Tibial nerve (tissue), 4 donors: ENCODE results near the gene GREM1. TPM values are rescaled to one million over a fixed set of nuclear protein-coding genes. Genes with fewer than 3 reads are reported as not detected.

Experiments
- DNase-seq, 2 donors: peaks; one replicate each; pipeline ENCODE4 v3.0.0-alpha.2; 2019; ENCODE audit warnings: low spot score in 2 of 2
- H3K27ac ChIP-seq, 4 donors: fragments of 200-600 bp; sonication (generic) in 3 of 4; one replicate each; pipeline ENCODE4 v1.5.1; 2017 to 2019; ENCODE audit warnings: mild to moderate bottlenecking in 1 of 4
- H3K27me3 ChIP-seq, 2 donors: fragments of 200-600 bp; sonication (generic) in 1 of 2; one replicate each; pipeline versions ENCODE4 v1.5.1 to v1.6.0; 2017 to 2019
- H3K36me3 ChIP-seq, 3 donors: fragments of 200-600 bp; sonication (generic); one replicate each; pipeline ENCODE4 v1.5.1; 2018 to 2019
- H3K4me1 ChIP-seq, 4 donors: fragments of 200-600 bp; sonication (generic) in 3 of 4; one replicate each; pipeline ENCODE4 v1.5.1; 2017 to 2019
- H3K4me3 ChIP-seq, 4 donors: fragments of 200-600 bp; sonication (generic) in 3 of 4; one replicate each; pipeline ENCODE4 v1.5.1; 2017 to 2019; ENCODE audit warnings: mild to moderate bottlenecking in 1 of 4, moderate library complexity in 1 of 4
- H3K9me3 ChIP-seq, 4 donors: fragments of 200-600 bp; sonication (generic) in 3 of 4; one replicate each; pipeline ENCODE4 v1.5.1; 2017 to 2019
- EP300 ChIP-seq, 2 donors: sonication (generic); formaldehyde crosslinking; IDR thresholded peaks; one replicate each; pipeline ENCODE4 v1.6.1; 2017; ENCODE audit warnings: antibody characterized with exemption in 2 of 2, mild to moderate bottlenecking in 1 of 2
- POLR2A ChIP-seq, 2 donors: fragments of 450-650 bp; IDR thresholded peaks; one replicate each; pipeline ENCODE4 v1.6.1; 2017; ENCODE audit warnings: antibody characterized with exemption in 2 of 2, mild to moderate bottlenecking in 2 of 2, moderate library complexity in 2 of 2
- WGBS, 2 donors: methylation state at CpG; one replicate each; pipeline ENCODE4 v1.1.5; 2018; 5-methylcytosine and 5-hydroxymethylcytosine counted together
- total RNA-seq, 4 donors: library from RNA; depleted of rRNA; stranded (reverse); fragments of >200 nt; gene quantifications; one replicate each; pipeline ENCODE4 v1.1.0, GENCODE V29; 2016
- TF ChIP-seq, protein P1 (sequence below), 5 experiments: fragments of 200-600 bp in 3 of 5; fragments of 450-650 bp in 2 of 5; sonication (generic) in 3 of 5; IDR thresholded peaks; one replicate each; pipeline ENCODE4 v1.5.1; 2016 to 2019; ENCODE audit warnings: antibody characterized with exemption in 5 of 5, mild to moderate bottlenecking in 3 of 5, moderate library complexity in 2 of 5

GREM1 gene
- total RNA-seq, 4 donors from 2014 or later = 0.30 TPM; not detected in 3

DNA sequence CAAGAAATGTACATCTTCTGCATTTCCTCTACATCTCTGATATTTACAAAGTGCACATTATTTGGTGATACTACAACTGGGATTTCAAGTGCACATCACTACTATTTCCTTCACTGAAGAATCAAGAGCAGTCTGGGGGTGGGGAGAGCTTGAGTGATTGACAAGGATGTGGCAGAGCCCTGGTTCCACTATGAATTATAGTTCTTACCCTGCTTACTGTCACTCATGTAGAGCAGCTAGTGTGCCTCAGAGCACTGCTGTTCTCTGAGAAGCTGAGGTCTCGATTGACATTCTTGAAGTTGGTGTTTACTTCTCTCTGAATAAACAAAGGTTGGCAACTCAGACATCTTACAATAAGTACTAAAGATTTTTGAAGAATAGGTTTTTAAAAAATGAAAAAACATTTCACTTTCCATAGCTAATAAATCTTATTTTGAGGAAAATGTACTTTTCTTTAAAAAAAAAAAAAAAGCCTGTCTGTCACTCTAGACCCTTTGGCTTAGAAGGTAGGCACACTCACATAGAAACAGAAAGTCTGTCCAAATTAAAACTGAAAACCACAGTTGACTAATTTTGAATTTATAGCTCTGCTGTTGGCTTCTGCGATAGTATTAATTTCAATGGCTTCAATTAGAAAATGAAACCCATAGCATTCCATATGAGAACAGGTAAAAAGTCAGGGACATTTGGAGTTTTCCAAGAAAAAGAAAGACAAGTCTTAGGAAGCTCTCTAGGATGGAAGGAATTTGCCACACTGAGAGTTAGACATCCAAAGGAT is 5.6 kb downstream of the GREM1 start:
- Histone ChIP-seq H3K4me3 (no peak overlapping the region), H3K27me3 (peaks cover 0 to 21% of the 10 kb centered on the region in 2 donors), H3K9me3 (peaks cover 0 to 5% (median 1%) of the 10 kb centered on the region in 4 donors), H3K4me1 (peaks cover 0 to 11% (median 9%) of the 10 kb centered on the region in 4 donors), H3K36me3 (no peaks in the 10 kb centered on the region), H3K27ac (no peak overlapping the region)
- 70 to 83% methylated on average over 2 of the region's 2 CpGs for WGBS, 2 donors
- TF ChIP-seq EP300 (IDR thresholded peaks at IDR 0.05) = no peak
- TF ChIP-seq POLR2A (IDR thresholded peaks at IDR 0.05) = no peak
- DNase-seq = no peak

DNA sequence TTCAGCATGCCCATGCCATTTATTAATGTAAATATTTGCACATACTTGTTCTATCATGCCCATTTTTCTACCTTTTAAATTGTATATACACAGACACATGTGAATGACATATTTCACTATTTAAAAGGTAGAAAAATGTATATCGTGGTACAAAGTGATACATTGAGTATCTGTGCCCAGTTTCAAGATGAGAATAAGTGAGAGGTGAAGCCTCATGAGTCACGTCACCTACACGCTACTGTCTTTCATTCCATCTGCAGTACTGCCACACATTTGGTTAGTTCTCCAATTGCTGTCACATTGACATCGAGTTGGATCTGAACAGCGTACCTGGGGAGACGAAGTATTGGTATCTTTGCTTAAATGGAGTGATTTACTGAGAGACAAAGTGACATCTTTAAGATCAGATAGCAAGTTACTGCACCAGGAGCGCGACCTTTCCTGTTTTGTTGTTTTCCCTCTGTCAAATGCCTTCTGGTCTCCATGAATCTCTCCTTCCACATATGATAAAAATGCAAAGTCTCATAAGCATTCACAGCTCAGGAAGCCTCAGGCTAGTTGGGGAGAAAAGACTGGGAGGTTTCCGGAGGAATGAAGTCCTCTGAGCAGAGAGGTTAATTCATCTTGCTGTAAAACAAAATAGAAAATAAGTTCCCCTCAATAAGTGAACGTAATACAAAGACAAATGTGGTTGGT is 12.0 kb downstream of the GREM1 start:
- no peaks in the 10 kb centered on the region for H3K27me3 ChIP-seq
- no peak overlapping the region for H3K27ac ChIP-seq
- peaks cover 0 to 5% (median 1%) of the 10 kb centered on the region in 4 donors for H3K9me3 ChIP-seq
- H3K4me1 ChIP-seq = no peaks in the 10 kb centered on the region
- TF ChIP-seq EP300 (IDR thresholded peaks at IDR 0.05) = no peak
- TF ChIP-seq POLR2A (IDR thresholded peaks at IDR 0.05) = no peak
- TF ChIP-seq, protein P1, sequence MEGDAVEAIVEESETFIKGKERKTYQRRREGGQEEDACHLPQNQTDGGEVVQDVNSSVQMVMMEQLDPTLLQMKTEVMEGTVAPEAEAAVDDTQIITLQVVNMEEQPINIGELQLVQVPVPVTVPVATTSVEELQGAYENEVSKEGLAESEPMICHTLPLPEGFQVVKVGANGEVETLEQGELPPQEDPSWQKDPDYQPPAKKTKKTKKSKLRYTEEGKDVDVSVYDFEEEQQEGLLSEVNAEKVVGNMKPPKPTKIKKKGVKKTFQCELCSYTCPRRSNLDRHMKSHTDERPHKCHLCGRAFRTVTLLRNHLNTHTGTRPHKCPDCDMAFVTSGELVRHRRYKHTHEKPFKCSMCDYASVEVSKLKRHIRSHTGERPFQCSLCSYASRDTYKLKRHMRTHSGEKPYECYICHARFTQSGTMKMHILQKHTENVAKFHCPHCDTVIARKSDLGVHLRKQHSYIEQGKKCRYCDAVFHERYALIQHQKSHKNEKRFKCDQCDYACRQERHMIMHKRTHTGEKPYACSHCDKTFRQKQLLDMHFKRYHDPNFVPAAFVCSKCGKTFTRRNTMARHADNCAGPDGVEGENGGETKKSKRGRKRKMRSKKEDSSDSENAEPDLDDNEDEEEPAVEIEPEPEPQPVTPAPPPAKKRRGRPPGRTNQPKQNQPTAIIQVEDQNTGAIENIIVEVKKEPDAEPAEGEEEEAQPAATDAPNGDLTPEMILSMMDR (IDR thresholded peaks at IDR 0.05) = no peak
- WGBS, 2 donors = 82 to 87% methylated on average over 10 of the region's 10 CpGs
- no peak overlapping the region for H3K4me3 ChIP-seq
- no peaks in the 10 kb centered on the region for H3K36me3 ChIP-seq
- no peak for DNase-seq

DNA sequence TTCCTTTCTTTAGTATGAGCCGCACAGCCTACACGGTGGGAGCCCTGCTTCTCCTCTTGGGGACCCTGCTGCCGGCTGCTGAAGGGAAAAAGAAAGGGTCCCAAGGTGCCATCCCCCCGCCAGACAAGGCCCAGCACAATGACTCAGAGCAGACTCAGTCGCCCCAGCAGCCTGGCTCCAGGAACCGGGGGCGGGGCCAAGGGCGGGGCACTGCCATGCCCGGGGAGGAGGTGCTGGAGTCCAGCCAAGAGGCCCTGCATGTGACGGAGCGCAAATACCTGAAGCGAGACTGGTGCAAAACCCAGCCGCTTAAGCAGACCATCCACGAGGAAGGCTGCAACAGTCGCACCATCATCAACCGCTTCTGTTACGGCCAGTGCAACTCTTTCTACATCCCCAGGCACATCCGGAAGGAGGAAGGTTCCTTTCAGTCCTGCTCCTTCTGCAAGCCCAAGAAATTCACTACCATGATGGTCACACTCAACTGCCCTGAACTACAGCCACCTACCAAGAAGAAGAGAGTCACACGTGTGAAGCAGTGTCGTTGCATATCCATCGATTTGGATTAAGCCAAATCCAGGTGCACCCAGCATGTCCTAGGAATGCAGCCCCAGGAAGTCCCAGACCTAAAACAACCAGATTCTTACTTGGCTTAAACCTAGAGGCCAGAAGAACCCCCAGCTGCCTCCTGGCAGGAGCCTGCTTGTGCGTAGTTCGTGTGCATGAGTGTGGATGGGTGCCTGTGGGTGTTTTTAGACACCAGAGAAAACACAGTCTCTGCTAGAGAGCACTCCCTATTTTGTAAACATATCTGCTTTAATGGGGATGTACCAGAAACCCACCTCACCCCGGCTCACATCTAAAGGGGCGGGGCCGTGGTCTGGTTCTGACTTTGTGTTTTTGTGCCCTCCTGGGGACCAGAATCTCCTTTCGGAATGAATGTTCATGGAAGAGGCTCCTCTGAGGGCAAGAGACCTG is 13.2 kb downstream of the GREM1 start:
- no peak for DNase-seq

DNA sequence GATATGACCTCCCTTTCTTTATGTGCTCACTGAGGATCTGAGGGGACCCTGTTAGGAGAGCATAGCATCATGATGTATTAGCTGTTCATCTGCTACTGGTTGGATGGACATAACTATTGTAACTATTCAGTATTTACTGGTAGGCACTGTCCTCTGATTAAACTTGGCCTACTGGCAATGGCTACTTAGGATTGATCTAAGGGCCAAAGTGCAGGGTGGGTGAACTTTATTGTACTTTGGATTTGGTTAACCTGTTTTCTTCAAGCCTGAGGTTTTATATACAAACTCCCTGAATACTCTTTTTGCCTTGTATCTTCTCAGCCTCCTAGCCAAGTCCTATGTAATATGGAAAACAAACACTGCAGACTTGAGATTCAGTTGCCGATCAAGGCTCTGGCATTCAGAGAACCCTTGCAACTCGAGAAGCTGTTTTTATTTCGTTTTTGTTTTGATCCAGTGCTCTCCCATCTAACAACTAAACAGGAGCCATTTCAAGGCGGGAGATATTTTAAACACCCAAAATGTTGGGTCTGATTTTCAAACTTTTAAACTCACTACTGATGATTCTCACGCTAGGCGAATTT is 14.9 kb downstream of the GREM1 start:
- Histone ChIP-seq H3K9me3 (peaks cover 0 to 3% (median 0%) of the 10 kb centered on the region in 4 donors), H3K27ac (no peak overlapping the region), H3K4me3 (no peak overlapping the region), H3K27me3 (no peaks in the 10 kb centered on the region), H3K36me3 (no peaks in the 10 kb centered on the region), H3K4me1 (no peaks in the 10 kb centered on the region)
- WGBS, 2 donors = 81% methylated on average over 6 of the region's 6 CpGs
- DNase-seq = no peak
- no peak for TF ChIP-seq POLR2A (IDR thresholded peaks at IDR 0.05)
- no peak for TF ChIP-seq EP300 (IDR thresholded peaks at IDR 0.05)
- TF ChIP-seq, protein P1 (IDR thresholded peaks at IDR 0.05) = no peak

More for the DNA sequence above, 13.2 kb downstream of the GREM1 start:
- no peak overlapping the region for H3K27ac ChIP-seq
- H3K27me3 ChIP-seq = no peaks in the 10 kb centered on the region
- no peak overlapping the region for H3K4me3 ChIP-seq
- no peaks in the 10 kb centered on the region for H3K4me1 ChIP-seq
- TF ChIP-seq, protein P1 (IDR thresholded peaks at IDR 0.05) = no peak
- TF ChIP-seq POLR2A (IDR thresholded peaks at IDR 0.05) (no peak), EP300 (IDR thresholded peaks at IDR 0.05) (no peak)
- WGBS, 2 donors = 56 to 57% methylated on average over 27 of the region's 27 CpGs
- peaks cover 0 to 3% (median 1%) of the 10 kb centered on the region in 4 donors for H3K9me3 ChIP-seq
- no peaks in the 10 kb centered on the region for H3K36me3 ChIP-seq

DNA sequence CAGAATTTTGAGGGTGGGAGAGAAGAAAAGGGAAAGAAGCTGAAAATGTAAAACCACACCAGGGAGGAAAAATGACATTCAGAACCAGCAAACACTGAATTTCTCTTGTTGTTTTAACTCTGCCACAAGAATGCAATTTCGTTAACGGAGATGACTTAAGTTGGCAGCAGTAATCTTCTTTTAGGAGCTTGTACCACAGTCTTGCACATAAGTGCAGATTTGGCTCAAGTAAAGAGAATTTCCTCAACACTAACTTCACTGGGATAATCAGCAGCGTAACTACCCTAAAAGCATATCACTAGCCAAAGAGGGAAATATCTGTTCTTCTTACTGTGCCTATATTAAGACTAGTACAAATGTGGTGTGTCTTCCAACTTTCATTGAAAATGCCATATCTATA is 15.5 kb downstream of the GREM1 start:
- WGBS, 2 donors = 52 to 56% methylated on average over 3 of the region's 3 CpGs
- H3K4me1 ChIP-seq = no peaks in the 10 kb centered on the region
- TF ChIP-seq, protein P1 (IDR thresholded peaks at IDR 0.05) = no peak
- TF ChIP-seq EP300 (IDR thresholded peaks at IDR 0.05) (no peak), POLR2A (IDR thresholded peaks at IDR 0.05) (no peak)

More for the DNA sequence above, 15.5 kb downstream of the GREM1 start:
- Histone ChIP-seq H3K9me3 (no peaks in the 10 kb centered on the region), H3K27me3 (no peaks in the 10 kb centered on the region), H3K4me3 (no peak overlapping the region), H3K27ac (no peak overlapping the region), H3K36me3 (no peaks in the 10 kb centered on the region)
- no peak for DNase-seq
